Panc1 (cell line): ENCODE measurements around the gene SNX27. TPM values are rescaled to one million over a fixed set of nuclear protein-coding genes. Genes with fewer than 3 reads are reported as not detected.

Experiments
- ATAC-seq: fragments of 200-7000 bp; cut with Tn5 transposase; 2 replicates; pipeline ENCODE4 v1.9.1; 2020; ENCODE audit warnings: mild to moderate bottlenecking, moderate library complexity
- BruUV-seq: library from RNA; stranded (reverse); fragments of 400-500 nt; replicated peaks from 2 replicates; lab custom pipeline; 2021; lab: Mats Ljungman, UMichigan
- CTCF ChIA-PET: fragments of 300-600 bp; sonication (Branson Sonifier 250); formaldehyde crosslinking; loops from one replicate; lab custom pipeline; 2022; ENCODE audit warnings: antibody characterized with exemption; lab: Charles Lee
- POLR2A ChIA-PET: fragments of 300-600 bp; sonication (Branson Sonifier 250); formaldehyde crosslinking; loops from one replicate; lab custom pipeline; 2022; ENCODE audit warnings: antibody characterized with exemption; lab: Charles Lee
- DNase-seq: peaks from one replicate; pipeline ENCODE4 v3.0.0-alpha.2; 2010; ENCODE audit warnings: low read depth, low spot score
- H3K27ac ChIP-seq: 2 replicates; pipeline ENCODE4 v1.5.1; 2011; ENCODE audit warnings: mild to moderate bottlenecking, low read length, inconsistent platforms
- H3K27me3 ChIP-seq: fragments of 200-500 bp; sonication (Bioruptor generic); 2 replicates; pipeline ENCODE4 v1.6.0; 2014; ENCODE audit warnings: low read length, inconsistent platforms; ENCODE audit not compliant: control insufficient read depth, insufficient read depth
- H3K36me3 ChIP-seq: fragments of 200-500 bp; sonication (Bioruptor generic); 2 replicates; pipeline ENCODE4 v1.5.1; 2014; ENCODE audit warnings: inconsistent platforms, mild to moderate bottlenecking, low read length, moderate library complexity; ENCODE audit not compliant: control insufficient read depth, insufficient read depth
- H3K4me1 ChIP-seq: 2 replicates; pipeline ENCODE4 v1.5.1; 2011; ENCODE audit warnings: inconsistent platforms, mild to moderate bottlenecking, low read length, moderate library complexity; ENCODE audit not compliant: control insufficient read depth, insufficient read depth
- H3K4me3 ChIP-seq, 2 experiments: 2 replicates each; pipeline ENCODE4 v1.5.1; 2011 to 2012; ENCODE audit warnings: low read depth in 2 of 2, low read length in 2 of 2, mild to moderate bottlenecking in 2 of 2, inconsistent platforms in 1 of 2, moderate library complexity in 1 of 2
- H3K9me3 ChIP-seq: fragments of 200-500 bp; sonication (Bioruptor generic); 2 replicates; pipeline ENCODE4 v1.5.1; 2014; ENCODE audit warnings: low read depth, mild to moderate bottlenecking, inconsistent platforms, low read length, moderate library complexity; ENCODE audit not compliant: control insufficient read depth, insufficient read depth
- CTCF ChIP-seq: fragments of 450-650 bp; IDR thresholded peaks from 2 replicates; pipeline ENCODE4 v1.5.1; 2017; ENCODE audit warnings: mild to moderate bottlenecking
- POLR2AphosphoS5 ChIP-seq: IDR thresholded peaks from 2 replicates; pipeline ENCODE4 v1.6.1; 2012; ENCODE audit warnings: mild to moderate bottlenecking, low read depth, low read length, moderate library complexity
- REST ChIP-seq, 2 experiments: IDR thresholded peaks; 2 replicates each; pipeline ENCODE4 v1.6.1; 2011 to 2012; ENCODE audit warnings: low read depth in 2 of 2, control low read depth in 1 of 2, low read length in 1 of 2, mild to moderate bottlenecking in 1 of 2, moderate library complexity in 1 of 2; ENCODE audit not compliant: insufficient read depth in 1 of 2
- SIN3A ChIP-seq: IDR thresholded peaks from 2 replicates; pipeline ENCODE4 v1.6.1; 2012; ENCODE audit warnings: low read depth, mild to moderate bottlenecking, low read length, moderate library complexity, borderline replicate concordance; ENCODE audit not compliant: insufficient read depth
- TCF7L2 ChIP-seq: IDR thresholded peaks from 2 replicates; pipeline ENCODE4 v1.6.1; 2011; ENCODE audit warnings: mild to moderate bottlenecking, low read depth, low read length, inconsistent platforms
- in situ Hi-C: cut with HindIII; loops from 2 replicates; pipeline ENCODE4 v1.10.0; 2016; ENCODE audit warnings: low sequenced_read_pairs, low pct_unique_long_range_greater_than_20kb
- intact Hi-C: fragments of 100-400 bp; cut with micrococcal nuclease; formaldehyde crosslinking; loops from one replicate; pipeline ENCODE4 v1.10.0; 2022; ENCODE audit not compliant: unreplicated experiment
- total RNA-seq: library from RNA; stranded (reverse); gene quantifications from one replicate; pipeline ENCODE4 v1.2.1, GENCODE V29; 2021; ENCODE audit not compliant: unreplicated experiment

SNX27 gene
- total RNA-seq, 1 experiment from 2014 or later, result 58.4 TPM

- no peak for DNase-seq
- no peak overlapping the region for H3K4me3 ChIP-seq
- no peaks in the 10 kb centered on the region for H3K36me3 ChIP-seq
- CTCF ChIA-PET, result no interaction called here
- POLR2A ChIA-PET, result no interaction called here
- no TSS peak for BruUV-seq
- intact Hi-C loops (no loop called here), in situ Hi-C loops (no loop called here)
- no peak for ATAC-seq
- TF ChIP-seq CTCF (no peak), POLR2AphosphoS5 (no peak), TCF7L2 (no peak), SIN3A (no peak), REST (IDR thresholded peaks at IDR 0.05; ENCODE audit: insufficient read depth in 1 of 2, low read depth in 2 of 2, low read length in 1 of 2) (no peak)
- peaks cover 9% of the 10 kb centered on the region for H3K4me1 ChIP-seq
- H3K27ac ChIP-seq, result no peak overlapping the region
- H3K27me3 ChIP-seq, result no peaks in the 10 kb centered on the region
- H3K9me3 ChIP-seq, result no peaks in the 10 kb centered on the region
These were observed 32.2 kb downstream of the SNX27 start for GRCh38 chr1:151644001-151644400.

DNA sequence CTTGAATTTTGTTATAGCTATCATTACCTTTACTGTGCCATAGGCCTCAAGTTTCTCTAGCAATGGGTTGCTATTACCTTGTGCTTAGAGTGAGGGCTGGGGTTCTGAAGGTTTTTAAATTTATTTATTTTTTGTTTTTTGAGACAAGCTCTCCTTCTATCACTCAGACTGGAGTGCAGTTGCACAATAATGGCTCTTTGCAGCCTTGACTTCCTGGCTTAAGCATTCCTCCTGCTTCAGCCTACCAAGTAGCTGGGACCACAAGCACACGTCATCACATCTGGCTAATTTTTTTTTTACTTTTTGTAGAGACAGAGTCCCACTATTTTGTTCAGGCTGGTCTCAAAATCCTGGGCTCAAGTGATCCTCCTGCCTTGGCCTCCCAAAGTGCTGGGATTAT lies 41.5 kb downstream of the SNX27 start:
- H3K36me3 ChIP-seq, result no peaks in the 10 kb centered on the region
- no peaks in the 10 kb centered on the region for H3K9me3 ChIP-seq
- no peak overlapping the region for H3K4me3 ChIP-seq
- intact Hi-C loops, result no loop called here
- POLR2A ChIA-PET, result no interaction called here
- DNase-seq (no peak), ATAC-seq (no peak)
- no peaks in the 10 kb centered on the region for H3K27me3 ChIP-seq
- no peaks in the 10 kb centered on the region for H3K4me1 ChIP-seq
- in situ Hi-C loops, result no loop called here
- CTCF ChIA-PET, result no interaction called here
- no TSS peak for BruUV-seq
- no peak overlapping the region for H3K27ac ChIP-seq
- TF ChIP-seq TCF7L2 (no peak), POLR2AphosphoS5 (no peak), REST (IDR thresholded peaks at IDR 0.05; ENCODE audit: insufficient read depth in 1 of 2, low read depth in 2 of 2, low read length in 1 of 2) (no peak), CTCF (no peak), SIN3A (no peak)
